Activated naive CD8-positive, alpha-beta T cell treated with anti-CD3 and anti-CD28 coated beads, Interleukin-2, amount 50 U/mL, for 24 hours (primary cell): ENCODE measurements around the gene ETDC.
A peak's percentile ranks its signal among the peaks of the same experiment; 100 is the strongest.
"Not testable (repeated sequence)": the region's sequence is repeated elsewhere in the genome, so short reads cannot be mapped to it uniquely, and the experiment has no call there.

ENCODE experiments used
- ATAC-seq: fragments of 150-1000 bp; cut with Tn5 transposase; one replicate; pipeline ENCODE4 v1.10.0; 2021
- DNase-seq: peaks from one replicate; pipeline ENCODE4 v3.0.0; 2021
- H3K27ac Mint-ChIP-seq: one replicate; pipeline ENCODE4 v1.8.0; 2021; ENCODE audit warnings: mild to moderate bottlenecking, mixed read lengths
- H3K27me3 Mint-ChIP-seq: one replicate; pipeline ENCODE4 v1.8.0; 2021; ENCODE audit warnings: mixed read lengths
- H3K36me3 Mint-ChIP-seq: one replicate; pipeline ENCODE4 v1.8.0; 2021; ENCODE audit warnings: low read depth, mixed read lengths
- H3K4me1 Mint-ChIP-seq: one replicate; pipeline ENCODE4 v1.8.0; 2021; ENCODE audit warnings: mixed read lengths
- H3K4me3 Mint-ChIP-seq: one replicate; pipeline ENCODE4 v1.8.0; 2021; ENCODE audit warnings: mild to moderate bottlenecking, moderate library complexity, mixed read lengths
- H3K9me3 Mint-ChIP-seq: one replicate; pipeline ENCODE4 v1.8.0; 2021; ENCODE audit warnings: mixed read lengths

The ETDC gene

GRCh38 chrX:135309430-135309923, at the start of gene ETDC:
ETDC (plus strand) TSS chrX:135309480; CDS start chrX:135309480, 0 bp downstream.
- peaks cover 4% of the 10 kb centered on the region for H3K4me1 Mint-ChIP-seq
- no peak within 1 kb of the TSS for H3K4me3 Mint-ChIP-seq
- H3K36me3 Mint-ChIP-seq, result peaks cover 5% of the 10 kb centered on the region
- ATAC-seq, result no peak
- peaks cover 20% of the 10 kb centered on the region for H3K9me3 Mint-ChIP-seq
- H3K27me3 Mint-ChIP-seq, result no peaks in the 10 kb centered on the region
- no peak within 1 kb of the TSS for H3K27ac Mint-ChIP-seq
- DNase-seq, result no peak

GRCh38 chrX:135260976-135261375, 48.3 kb upstream of the ETDC start:
- H3K4me1 Mint-ChIP-seq, H3K27me3 Mint-ChIP-seq, H3K36me3 Mint-ChIP-seq, H3K9me3 Mint-ChIP-seq, H3K27ac Mint-ChIP-seq, ATAC-seq, DNase-seq, H3K4me3 Mint-ChIP-seq: not testable (repeated sequence)

- not testable (repeated sequence) for H3K36me3 Mint-ChIP-seq, ATAC-seq, DNase-seq, H3K27ac Mint-ChIP-seq, H3K9me3 Mint-ChIP-seq, H3K4me1 Mint-ChIP-seq, H3K27me3 Mint-ChIP-seq, H3K4me3 Mint-ChIP-seq
These were observed 45.9 kb upstream of the ETDC start for GRCh38 chrX:135263376-135263775.

- Mint-ChIP-seq H3K36me3 (peaks cover 1% of the 10 kb centered on the region), H3K4me3 (no peak overlapping the region), H3K27me3 (peaks cover 1% of the 10 kb centered on the region), H3K4me1 (no peaks in the 10 kb centered on the region), H3K27ac (no peak overlapping the region), H3K9me3 (peaks cover 10% of the 10 kb centered on the region)
- ATAC-seq, result no peak
- DNase-seq, result no peak
These were observed 45.1 kb upstream of the ETDC start for GRCh38 chrX:135264206-135264605.

- H3K9me3 Mint-ChIP-seq, result no peaks in the 10 kb centered on the region
- ATAC-seq (no peak), DNase-seq (no peak)
- no peaks in the 10 kb centered on the region for H3K27me3 Mint-ChIP-seq
- no peaks in the 10 kb centered on the region for H3K36me3 Mint-ChIP-seq
- no peak overlapping the region for H3K27ac Mint-ChIP-seq
- H3K4me3 Mint-ChIP-seq, result no peak overlapping the region
- no peaks in the 10 kb centered on the region for H3K4me1 Mint-ChIP-seq
These were observed 36.1 kb upstream of the ETDC start for GRCh38 chrX:135273162-135273561.

GRCh38 chrX:135275973-135276372, 33.3 kb upstream of the ETDC start:
- Mint-ChIP-seq H3K4me1 (no peaks in the 10 kb centered on the region), H3K4me3 (no peak overlapping the region), H3K27ac (no peak overlapping the region), H3K9me3 (peaks cover 16% of the 10 kb centered on the region), H3K27me3 (no peaks in the 10 kb centered on the region), H3K36me3 (peaks cover 5% of the 10 kb centered on the region)
- no peak for DNase-seq
- ATAC-seq, result no peak

- Mint-ChIP-seq H3K4me3 (no peak overlapping the region), H3K9me3 (peaks cover 11% of the 10 kb centered on the region), H3K27me3 (no peaks in the 10 kb centered on the region), H3K4me1 (no peaks in the 10 kb centered on the region), H3K27ac (no peak overlapping the region), H3K36me3 (peaks cover 53% of the 10 kb centered on the region)
- ATAC-seq (no peak), DNase-seq (no peak)
These were observed 21.9 kb upstream of the ETDC start for GRCh38 chrX:135287266-135287823.

GRCh38 chrX:135295238-135295943, 13.9 kb upstream of the ETDC start:
- Mint-ChIP-seq H3K27ac (peak overlapping the region; percentile 69), H3K4me3 (peak overlapping the region; percentile 84), H3K27me3 (no peaks in the 10 kb centered on the region), H3K9me3 (no peaks in the 10 kb centered on the region), H3K4me1 (peaks cover 24% of the 10 kb centered on the region), H3K36me3 (peaks cover 23% of the 10 kb centered on the region)
- ATAC-seq (peak; percentile 96), DNase-seq (peak; percentile 60)

- Mint-ChIP-seq H3K27ac (peak overlapping the region; percentile 69), H3K36me3 (peaks cover 18% of the 10 kb centered on the region), H3K27me3 (no peaks in the 10 kb centered on the region), H3K9me3 (no peaks in the 10 kb centered on the region), H3K4me1 (peaks cover 24% of the 10 kb centered on the region), H3K4me3 (peak overlapping the region; percentile 84)
- ATAC-seq (peak; percentile 40), DNase-seq (no peak)
These were observed 13.4 kb upstream of the ETDC start for GRCh38 chrX:135295944-135296305.

GRCh38 chrX:135302269-135302873, 6.9 kb upstream of the ETDC start:
- DNase-seq, result no peak
- Mint-ChIP-seq H3K4me1 (peaks cover 6% of the 10 kb centered on the region), H3K27me3 (no peaks in the 10 kb centered on the region), H3K4me3 (no peak overlapping the region), H3K36me3 (no peaks in the 10 kb centered on the region), H3K9me3 (no peaks in the 10 kb centered on the region), H3K27ac (no peak overlapping the region)
- no peak for ATAC-seq

GRCh38 chrX:135304741-135305140, 4.5 kb upstream of the ETDC start:
- Mint-ChIP-seq H3K36me3 (peaks cover 2% of the 10 kb centered on the region), H3K9me3 (no peaks in the 10 kb centered on the region)

GRCh38 chrX:135307171-135307570, 2.1 kb upstream of the ETDC start:
- no peak for DNase-seq
- peaks cover 4% of the 10 kb centered on the region for H3K4me1 Mint-ChIP-seq
- ATAC-seq, result no peak
- H3K36me3 Mint-ChIP-seq, result peaks cover 5% of the 10 kb centered on the region
- H3K27ac Mint-ChIP-seq, result no peak overlapping the region
- H3K9me3 Mint-ChIP-seq, result peaks cover 4% of the 10 kb centered on the region
- no peaks in the 10 kb centered on the region for H3K27me3 Mint-ChIP-seq
- no peak overlapping the region for H3K4me3 Mint-ChIP-seq

More at GRCh38 chrX:135304741-135305140, 4.5 kb upstream of the ETDC start:
- Mint-ChIP-seq H3K4me1 (peaks cover 4% of the 10 kb centered on the region), H3K27ac (no peak overlapping the region), H3K4me3 (no peak overlapping the region), H3K27me3 (no peaks in the 10 kb centered on the region)
- DNase-seq (no peak), ATAC-seq (no peak)

GRCh38 chrX:135308345-135308855, 880 bp upstream of the ETDC start:
- DNase-seq (no peak), ATAC-seq (no peak)
- no peak overlapping the region for H3K27ac Mint-ChIP-seq
- H3K36me3 Mint-ChIP-seq, result peaks cover 5% of the 10 kb centered on the region
- H3K4me1 Mint-ChIP-seq, result peaks cover 4% of the 10 kb centered on the region
- peaks cover 10% of the 10 kb centered on the region for H3K9me3 Mint-ChIP-seq
- no peak overlapping the region for H3K4me3 Mint-ChIP-seq
- no peaks in the 10 kb centered on the region for H3K27me3 Mint-ChIP-seq

- no peak overlapping the region for H3K4me3 Mint-ChIP-seq
- ATAC-seq (no peak), DNase-seq (no peak)
- peaks cover 40% of the 10 kb centered on the region for H3K9me3 Mint-ChIP-seq
- H3K27me3 Mint-ChIP-seq, result no peaks in the 10 kb centered on the region
- H3K27ac Mint-ChIP-seq, result no peak overlapping the region
- peaks cover 26% of the 10 kb centered on the region for H3K36me3 Mint-ChIP-seq
- peaks cover 2% of the 10 kb centered on the region for H3K4me1 Mint-ChIP-seq
These were observed 6.6 kb downstream of the ETDC start for GRCh38 chrX:135315864-135316263.

GRCh38 chrX:135324463-135324862, 15.2 kb downstream of the ETDC start:
- Mint-ChIP-seq H3K4me1 (no peaks in the 10 kb centered on the region), H3K9me3 (peaks cover 14% of the 10 kb centered on the region), H3K36me3 (peaks cover 47% of the 10 kb centered on the region)

More at GRCh38 chrX:135324463-135324862, 15.2 kb downstream of the ETDC start:
- Mint-ChIP-seq H3K27ac (no peak overlapping the region), H3K4me3 (no peak overlapping the region), H3K27me3 (no peaks in the 10 kb centered on the region)
- no peak for ATAC-seq
- DNase-seq, result no peak
